Upper lobe of left lung (tissue), 6 donors: ENCODE data around the gene ADGRE1. TPM values are rescaled to one million over a fixed set of nuclear protein-coding genes. Genes with fewer than 3 reads are reported as not detected.
"Not testable (repeated sequence)": the region's sequence is repeated elsewhere in the genome, so short reads cannot be mapped to it uniquely, and the experiment has no call there.

Experiments used
- ATAC-seq, 2 donors: fragments of 200-7000 bp; cut with Tn5 transposase; one replicate each; pipeline ENCODE4 v1.9.1; 2022; ENCODE audit warnings: mild to moderate bottlenecking in 2 of 2, moderate library complexity in 2 of 2; ENCODE audit not compliant: low FRiP score in 2 of 2
- DNase-seq, 2 donors: peaks; one replicate each; pipeline ENCODE4 v3.0.0-alpha.2; 2019 to 2020
- H3K27ac ChIP-seq, 4 donors: fragments of 200-600 bp; sonication (generic); one replicate each; pipeline ENCODE4 v1.5.1; 2016 to 2019
- H3K27me3 ChIP-seq, 4 donors: fragments of 200-600 bp; sonication (generic); one replicate each; pipeline ENCODE4 v1.5.1; 2017 to 2019
- H3K36me3 ChIP-seq, 4 donors: fragments of 200-600 bp; sonication (generic); one replicate each; pipeline ENCODE4 v1.5.1; 2016 to 2019
- H3K4me1 ChIP-seq, 4 donors: fragments of 200-600 bp; sonication (generic); one replicate each; pipeline ENCODE4 v1.5.1; 2018 to 2019
- H3K4me3 ChIP-seq, 4 donors: fragments of 200-600 bp; sonication (generic); one replicate each; pipeline ENCODE4 v1.5.1; 2017 to 2019; ENCODE audit warnings: mild to moderate bottlenecking in 2 of 4, moderate library complexity in 1 of 4
- H3K9me3 ChIP-seq, 4 donors: fragments of 200-600 bp; sonication (generic); one replicate each; pipeline ENCODE4 v1.5.1; 2018 to 2019
- EP300 ChIP-seq, 4 donors: sonication (generic); formaldehyde crosslinking; IDR thresholded peaks; one replicate each; pipeline ENCODE4 v1.5.1; 2017; ENCODE audit warnings: antibody characterized with exemption in 4 of 4, control low read depth in 2 of 4
- POLR2A ChIP-seq, 4 donors: fragments of 450-650 bp; IDR thresholded peaks; one replicate each; pipeline ENCODE4 v1.5.1; 2016 to 2017; ENCODE audit warnings: antibody characterized with exemption in 4 of 4, mild to moderate bottlenecking in 2 of 4
- POLR2AphosphoS5 ChIP-seq, 2 donors: sonication (generic); formaldehyde crosslinking; IDR thresholded peaks; one replicate each; pipeline ENCODE4 v1.5.1; 2017; ENCODE audit warnings: antibody characterized with exemption in 2 of 2
- WGBS, 2 donors: methylation state at CpG; one replicate each; pipeline ENCODE4 v1.1.5; 2017 to 2018; 5-methylcytosine and 5-hydroxymethylcytosine counted together
- total RNA-seq, 6 donors: library from RNA; depleted of rRNA in 4 of 6; stranded (reverse); fragments of >200 nt in 4 of 6; gene quantifications; one replicate each; pipeline versions ENCODE4 v1.1.0 to v1.2.1, GENCODE V29; 2016 to 2021
- TF ChIP-seq, protein P1 (sequence below), 6 experiments: fragments of 450-650 bp in 4 of 6; fragments of 200-600 bp in 2 of 6; sonication (generic) in 2 of 6; IDR thresholded peaks; one replicate each; pipeline ENCODE4 v1.5.1; 2016 to 2019; ENCODE audit warnings: antibody characterized with exemption in 6 of 6
- donor health status: DM: no; HTN: no; CAD: no; lungs with moderate emphysema.
- donor health status: DM: no; HTN: yes; CAD: no; lungs with severe emphysema.

ADGRE1 gene
- total RNA-seq, 6 donors from 2014 or later = 0.79 to 7.3 (median 4.3) TPM

DNA sequence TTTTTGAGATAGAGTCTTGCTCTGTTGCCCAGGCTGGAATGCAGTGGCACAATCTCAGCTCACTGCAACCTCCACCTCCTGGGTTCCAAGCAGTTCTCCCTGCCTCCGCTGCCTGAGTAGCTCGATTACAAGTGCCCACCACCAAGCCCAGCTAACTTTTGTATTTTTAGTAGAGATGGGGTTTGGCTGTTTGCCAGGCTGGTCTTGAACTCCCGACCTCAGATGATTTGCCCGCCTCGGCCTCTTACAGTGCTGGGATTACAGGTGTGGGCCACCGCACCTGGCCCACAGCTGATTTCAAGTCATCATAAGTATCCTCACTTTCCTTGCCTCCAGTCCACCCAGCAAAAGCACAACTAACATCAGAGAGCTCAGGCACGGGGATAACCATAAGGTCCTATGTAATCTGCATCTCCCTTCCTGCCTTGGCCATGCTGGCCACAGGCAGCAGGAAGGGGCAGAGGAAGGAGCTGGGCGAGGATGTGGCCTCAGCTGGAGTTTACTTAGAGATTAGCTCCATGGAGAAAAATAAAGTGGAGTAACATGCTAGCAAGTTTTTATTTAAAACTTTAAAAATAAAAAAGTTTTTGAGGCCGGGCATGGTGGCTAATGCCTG, 22.9 kb upstream of the ADGRE1 start:
- TF ChIP-seq EP300 (IDR thresholded peaks at IDR 0.05) = no peak
- no peak for TF ChIP-seq POLR2A (IDR thresholded peaks at IDR 0.05)
- TF ChIP-seq, protein P1, sequence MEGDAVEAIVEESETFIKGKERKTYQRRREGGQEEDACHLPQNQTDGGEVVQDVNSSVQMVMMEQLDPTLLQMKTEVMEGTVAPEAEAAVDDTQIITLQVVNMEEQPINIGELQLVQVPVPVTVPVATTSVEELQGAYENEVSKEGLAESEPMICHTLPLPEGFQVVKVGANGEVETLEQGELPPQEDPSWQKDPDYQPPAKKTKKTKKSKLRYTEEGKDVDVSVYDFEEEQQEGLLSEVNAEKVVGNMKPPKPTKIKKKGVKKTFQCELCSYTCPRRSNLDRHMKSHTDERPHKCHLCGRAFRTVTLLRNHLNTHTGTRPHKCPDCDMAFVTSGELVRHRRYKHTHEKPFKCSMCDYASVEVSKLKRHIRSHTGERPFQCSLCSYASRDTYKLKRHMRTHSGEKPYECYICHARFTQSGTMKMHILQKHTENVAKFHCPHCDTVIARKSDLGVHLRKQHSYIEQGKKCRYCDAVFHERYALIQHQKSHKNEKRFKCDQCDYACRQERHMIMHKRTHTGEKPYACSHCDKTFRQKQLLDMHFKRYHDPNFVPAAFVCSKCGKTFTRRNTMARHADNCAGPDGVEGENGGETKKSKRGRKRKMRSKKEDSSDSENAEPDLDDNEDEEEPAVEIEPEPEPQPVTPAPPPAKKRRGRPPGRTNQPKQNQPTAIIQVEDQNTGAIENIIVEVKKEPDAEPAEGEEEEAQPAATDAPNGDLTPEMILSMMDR (IDR thresholded peaks at IDR 0.05) = no peak
- TF ChIP-seq POLR2AphosphoS5 (IDR thresholded peaks at IDR 0.05) = no peak
- Histone ChIP-seq H3K4me1 (peaks cover 6 to 13% (median 7%) of the 10 kb centered on the region in 4 donors), H3K4me3 (no peak overlapping the region), H3K27me3 (no peaks in the 10 kb centered on the region), H3K9me3 (no peaks in the 10 kb centered on the region), H3K36me3 (no peaks in the 10 kb centered on the region), H3K27ac (no peak overlapping the region)
- WGBS, 2 donors = 50 to 55% methylated on average over 9 of the region's 9 CpGs
- DNase-seq (no peak), ATAC-seq (no peak)

DNA sequence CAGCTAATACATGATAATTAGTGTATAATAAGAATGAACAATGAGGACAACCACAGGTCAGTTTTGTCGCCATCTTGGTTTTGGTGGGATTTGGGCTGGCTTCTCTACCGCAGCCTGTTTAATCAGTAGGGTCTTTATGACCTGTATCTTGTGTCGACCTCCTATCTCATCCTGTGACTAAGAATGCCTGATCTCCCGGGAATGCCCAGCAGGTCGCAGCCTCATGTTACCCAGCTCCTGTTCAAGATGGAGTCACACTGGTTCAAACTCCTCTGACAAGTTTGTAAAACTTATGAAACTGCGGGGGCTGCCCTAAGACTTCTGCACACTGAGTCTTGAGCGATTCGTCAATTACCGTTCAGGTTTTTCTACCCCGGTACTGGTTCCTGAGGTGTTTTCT, 21.5 kb upstream of the ADGRE1 start:
- WGBS, 2 donors = 77 to 84% methylated on average over 9 to 10 of the region's 10 CpGs
- Histone ChIP-seq H3K27ac (no peak overlapping the region), H3K4me1 (peaks cover 6 to 13% (median 7%) of the 10 kb centered on the region in 4 donors), H3K36me3 (no peaks in the 10 kb centered on the region), H3K9me3 (no peaks in the 10 kb centered on the region), H3K27me3 (no peaks in the 10 kb centered on the region), H3K4me3 (no peak overlapping the region)
- DNase-seq (no peak), ATAC-seq (no peak)
- TF ChIP-seq, protein P1 (IDR thresholded peaks at IDR 0.05) = no peak
- TF ChIP-seq POLR2AphosphoS5 (IDR thresholded peaks at IDR 0.05) (no peak), POLR2A (IDR thresholded peaks at IDR 0.05) (no peak), EP300 (IDR thresholded peaks at IDR 0.05) (no peak)

DNA sequence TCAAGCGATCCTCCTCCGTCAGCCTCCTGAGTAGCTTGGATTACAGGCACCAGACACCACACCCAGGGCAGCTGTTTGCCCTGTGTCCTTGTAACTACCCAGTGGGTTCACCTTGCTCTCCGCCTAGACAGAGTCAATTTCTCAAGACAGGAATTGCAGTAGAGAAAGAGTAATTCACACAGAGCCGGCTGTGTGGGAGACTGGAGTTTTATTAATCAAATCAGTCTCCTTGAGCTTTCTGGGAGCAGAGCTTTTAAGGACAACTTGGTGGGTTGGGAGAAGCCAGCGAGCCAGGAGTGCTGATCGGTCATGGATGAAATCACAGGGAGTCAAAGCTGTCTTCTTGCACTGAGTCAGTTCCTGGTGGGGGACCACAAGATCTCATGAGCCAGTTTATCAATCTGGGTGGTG, 20.6 kb upstream of the ADGRE1 start:
- TF ChIP-seq POLR2AphosphoS5 (IDR thresholded peaks at IDR 0.05) = no peak
- TF ChIP-seq POLR2A (IDR thresholded peaks at IDR 0.05) = no peak
- TF ChIP-seq EP300 (IDR thresholded peaks at IDR 0.05) = no peak
- TF ChIP-seq, protein P1 (IDR thresholded peaks at IDR 0.05) = no peak
- ATAC-seq (no peak), DNase-seq (no peak)
- no peak overlapping the region for H3K27ac ChIP-seq
- H3K36me3 ChIP-seq = no peaks in the 10 kb centered on the region
- WGBS, 2 donors = 57 to 58% methylated on average over 6 of the region's 6 CpGs
- H3K27me3 ChIP-seq = no peaks in the 10 kb centered on the region
- H3K4me1 ChIP-seq = peaks cover 6 to 13% (median 7%) of the 10 kb centered on the region in 4 donors
- no peaks in the 10 kb centered on the region for H3K9me3 ChIP-seq
- H3K4me3 ChIP-seq = no peak overlapping the region

DNA sequence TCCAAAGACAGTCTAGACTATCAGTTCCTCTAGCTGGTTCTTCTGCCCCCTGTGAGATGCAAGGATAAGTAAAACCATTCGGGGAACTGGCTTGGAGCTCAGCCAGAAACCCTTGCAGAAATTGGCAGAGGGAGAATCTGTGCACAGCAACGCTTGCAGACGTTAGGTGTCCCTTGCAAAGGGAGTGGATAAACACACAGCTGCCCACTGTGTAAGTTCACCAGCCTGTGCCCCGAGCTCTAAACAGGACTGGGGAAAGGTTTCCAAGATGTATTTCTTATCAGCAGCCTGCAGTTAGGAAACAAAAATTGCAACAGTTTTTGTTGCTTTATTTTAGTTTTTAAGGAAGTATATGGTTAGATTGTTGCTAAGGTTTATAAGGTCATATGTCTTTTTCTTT, 19.0 kb upstream of the ADGRE1 start:
- DNase-seq = no peak
- Histone ChIP-seq H3K27ac (no peak overlapping the region), H3K9me3 (no peaks in the 10 kb centered on the region), H3K36me3 (no peaks in the 10 kb centered on the region), H3K4me1 (peaks cover 0 to 3% (median 2%) of the 10 kb centered on the region in 4 donors), H3K4me3 (no peak overlapping the region), H3K27me3 (no peaks in the 10 kb centered on the region)
- WGBS, 2 donors = 4 to 12% methylated on average over 4 of the region's 4 CpGs
- ATAC-seq = no peak
- TF ChIP-seq, protein P1 (IDR thresholded peaks at IDR 0.05) = no peak
- TF ChIP-seq EP300 (IDR thresholded peaks at IDR 0.05) (no peak), POLR2A (IDR thresholded peaks at IDR 0.05) (no peak), POLR2AphosphoS5 (IDR thresholded peaks at IDR 0.05) (no peak)

DNA sequence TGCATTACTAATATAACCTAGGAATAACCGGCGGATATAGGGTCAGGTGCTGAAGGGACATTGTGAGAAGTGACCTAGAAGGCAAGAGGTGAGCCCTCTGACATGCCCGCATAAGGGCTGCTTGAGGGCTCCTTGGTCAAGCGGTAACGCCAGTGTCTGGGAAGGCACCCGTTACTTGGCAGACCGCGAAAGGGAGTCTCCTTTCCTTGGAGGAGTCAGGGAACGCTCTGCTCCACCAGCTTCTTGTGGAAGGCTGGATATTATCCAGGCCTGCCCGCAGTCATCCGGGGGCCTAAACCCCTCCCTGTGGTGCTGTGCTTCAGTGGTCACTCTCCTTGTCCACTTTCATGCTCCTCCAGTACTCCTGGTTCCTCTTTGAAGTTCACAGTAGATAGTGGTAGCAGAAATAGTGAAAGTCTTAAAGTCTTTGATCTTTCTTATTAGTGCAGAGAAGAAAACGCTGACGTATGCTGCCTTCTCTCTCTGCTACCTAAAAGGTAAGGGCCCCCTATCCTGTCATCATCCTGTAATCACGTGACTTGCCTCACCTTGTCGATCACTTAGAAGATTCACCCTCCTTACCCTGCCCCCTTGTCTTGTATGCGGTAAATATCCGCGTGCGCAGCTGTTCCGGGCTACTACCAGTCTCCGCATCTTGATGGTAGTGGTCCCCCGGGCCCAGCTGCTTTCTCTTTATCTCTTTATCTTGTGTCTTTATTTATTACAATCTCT, 18.1 kb upstream of the ADGRE1 start:
- not testable (repeated sequence) for DNase-seq, H3K27me3 ChIP-seq, H3K4me3 ChIP-seq, H3K36me3 ChIP-seq, H3K4me1 ChIP-seq, ATAC-seq, H3K27ac ChIP-seq, H3K9me3 ChIP-seq
- 90 to 91% methylated on average over 20 to 22 of the region's 22 CpGs for WGBS, 2 donors
